GM12878 (cell line): ENCODE data around the gene RPL32. TPM values are rescaled to one million over a fixed set of nuclear protein-coding genes. Genes with fewer than 3 reads are reported as not detected.

Experiments
- ATAC-seq: fragments of 200-7000 bp; cut with Tn5 transposase; 3 replicates; pipeline ENCODE4 v1.9.1; 2020; ENCODE audit warnings: mild to moderate bottlenecking, moderate library complexity
- BruUV-seq: library from RNA; stranded (reverse); fragments of 400-500 nt; replicated peaks from 2 replicates; lab custom pipeline; 2021; lab: Mats Ljungman, UMichigan
- CTCF ChIA-PET: fragments of 300-600 bp; sonication (Branson Sonifier 250); formaldehyde crosslinking; extraction: SDS; loops from one replicate; lab custom pipeline; 2021; ENCODE audit warnings: inconsistent platforms; lab: Yijun Ruan, JAX
- POLR2A ChIA-PET: fragments of 350-600 bp; formaldehyde crosslinking; extraction: SDS; loops from one replicate; lab custom pipeline; 2021; ENCODE audit warnings: inconsistent platforms; lab: Charles Lee
- RAD21 ChIA-PET: fragments of 300-600 bp; sonication (Branson Sonifier 250); formaldehyde crosslinking; loops from one replicate; lab custom pipeline; 2023; ENCODE audit warnings: antibody characterized with exemption; ENCODE audit not compliant: unreplicated experiment; lab: Charles Lee
- SMC1A ChIA-PET: fragments of 300-600 bp; sonication (Branson Sonifier 250); formaldehyde crosslinking; loops from one replicate; lab custom pipeline; 2023; ENCODE audit not compliant: unreplicated experiment, uncharacterized antibody; lab: Charles Lee
- DNase-seq: peaks from one replicate; pipeline ENCODE4 v3.0.0-alpha.2; 2011; ENCODE audit warnings: low read depth, low spot score
- FAIRE-seq: peaks from 3 replicates; lab custom pipeline; 2011; peaks lifted over from hg19 to GRCh38; lab: Jason Lieb, UNC
- H2AFZ ChIP-seq: 2 replicates; pipeline ENCODE4 v1.6.0; 2011; ENCODE audit warnings: low read depth, low read length, control low read depth; ENCODE audit not compliant: control insufficient read depth
- H3K27ac ChIP-seq: 2 replicates; pipeline ENCODE4 v1.5.1; 2011; ENCODE audit warnings: control low read depth; ENCODE audit not compliant: control insufficient read depth, insufficient read depth
- H3K27me3 ChIP-seq, 2 experiments: replicated peaks in 1 of 2; 2 replicates each; pipeline versions ENCODE4 v1.6.0 to v1.6.1; 2011; ENCODE audit warnings: low read length in 1 of 2; ENCODE audit not compliant: control insufficient read depth in 2 of 2, insufficient read depth in 2 of 2
- H3K36me3 ChIP-seq, 2 experiments: 2 replicates each; pipeline ENCODE4 v1.5.1; 2011; ENCODE audit warnings: low read length in 1 of 2; ENCODE audit not compliant: control insufficient read depth in 2 of 2, insufficient read depth in 2 of 2
- H3K4me1 ChIP-seq: 2 replicates; pipeline ENCODE4 v1.6.1; 2011; ENCODE audit warnings: mild to moderate bottlenecking, low read length, moderate library complexity, mixed read lengths; ENCODE audit not compliant: control insufficient read depth, insufficient read depth
- H3K4me2 ChIP-seq: 2 replicates; pipeline ENCODE4 v1.6.0; 2011; ENCODE audit warnings: control low read depth; ENCODE audit not compliant: control insufficient read depth, insufficient read depth
- H3K4me3 ChIP-seq: fragments of 200-600 bp; sonication (generic); 2 replicates; pipeline ENCODE4 v1.5.1; 2016
- H3K79me2 ChIP-seq: 2 replicates; pipeline ENCODE4 v1.6.0; 2011; ENCODE audit warnings: low read length; ENCODE audit not compliant: control insufficient read depth, insufficient read depth
- H3K9ac ChIP-seq: 2 replicates; pipeline ENCODE4 v1.8.0; 2011; ENCODE audit warnings: low read length, control low read depth, mixed read lengths; ENCODE audit not compliant: control insufficient read depth, insufficient read depth
- H3K9me3 ChIP-seq: replicated peaks from 3 replicates; pipeline ENCODE4 v1.5.1; 2011; ENCODE audit warnings: mild to moderate bottlenecking, low read length; ENCODE audit not compliant: control insufficient read depth, insufficient read depth
- H4K20me1 ChIP-seq: 2 replicates; pipeline ENCODE4 v1.6.0; 2011; ENCODE audit not compliant: control insufficient read depth, insufficient read depth
- BRCA1 ChIP-seq: IDR thresholded peaks from 2 replicates; pipeline ENCODE4 v1.6.1; 2011; ENCODE audit warnings: low read depth, low read length, improper control_type of control experiment
- CHD4 ChIP-seq: fragments of 200-600 bp; sonication (generic); IDR thresholded peaks from 2 replicates; pipeline ENCODE4 v1.6.1; 2016; ENCODE audit warnings: mild to moderate bottlenecking
- DPF2 ChIP-seq: fragments of 450-650 bp; IDR thresholded peaks from 2 replicates; pipeline ENCODE4 v1.6.1; 2017; ENCODE audit warnings: mild to moderate bottlenecking
- GATAD2B ChIP-seq: fragments of 450-650 bp; conservative IDR thresholded peaks from 2 replicates; pipeline ENCODE4 v1.6.1; 2017; ENCODE audit warnings: low read depth, mild to moderate bottlenecking, moderate library complexity
- IKZF2 ChIP-seq, 2 experiments: fragments of 450-650 bp; IDR thresholded peaks; 2 replicates each; pipeline ENCODE4 v1.6.1; 2017; ENCODE audit warnings: mild to moderate bottlenecking in 2 of 2, moderate library complexity in 2 of 2
- JUND ChIP-seq: IDR thresholded peaks from 2 replicates; pipeline ENCODE4 v1.6.1; 2012; ENCODE audit warnings: low read depth, mild to moderate bottlenecking, low read length, improper control_type of control experiment, moderate library complexity
- MEF2B ChIP-seq: fragments of 450-650 bp; IDR thresholded peaks from 2 replicates; pipeline ENCODE4 v1.6.1; 2018; ENCODE audit warnings: mild to moderate bottlenecking, moderate library complexity; ENCODE audit not compliant: partially characterized antibody, poor library complexity, severe bottlenecking
- NBN ChIP-seq: fragments of 450-650 bp; IDR thresholded peaks from 2 replicates; pipeline ENCODE4 v1.6.1; 2016
- NFYB ChIP-seq: IDR thresholded peaks from 2 replicates; pipeline ENCODE4 v1.6.1; 2011; ENCODE audit warnings: low read depth, mild to moderate bottlenecking, low read length, improper control_type of control experiment, moderate library complexity; ENCODE audit not compliant: insufficient read depth
- PML ChIP-seq: IDR thresholded peaks from 2 replicates; pipeline ENCODE4 v1.6.1; 2012; ENCODE audit warnings: low read length, inconsistent platforms
- SKIL ChIP-seq: fragments of 450-650 bp; IDR thresholded peaks from 2 replicates; pipeline ENCODE4 v1.6.1; 2017; ENCODE audit warnings: mild to moderate bottlenecking, low read depth, inconsistent platforms; ENCODE audit not compliant: poor library complexity, severe bottlenecking
- SREBF1 ChIP-seq: IDR thresholded peaks from 2 replicates; pipeline ENCODE4 v1.6.1; 2012; ENCODE audit warnings: mild to moderate bottlenecking, low read length
- TCF3 ChIP-seq: IDR thresholded peaks from 2 replicates; pipeline ENCODE4 v1.6.1; 2012; ENCODE audit warnings: low read depth, mild to moderate bottlenecking, low read length, borderline replicate concordance; ENCODE audit not compliant: insufficient read depth
- YBX1 ChIP-seq: fragments of 450-650 bp; IDR thresholded peaks from 2 replicates; pipeline ENCODE4 v1.6.1; 2016; ENCODE audit warnings: antibody characterized with exemption
- YY1 ChIP-seq: IDR thresholded peaks from 2 replicates; pipeline ENCODE4 v1.6.1; 2011; ENCODE audit warnings: low read depth, mild to moderate bottlenecking, low read length
- ZNF274 ChIP-seq: IDR thresholded peaks from one replicate; pipeline ENCODE4 v1.8.0; 2011; ENCODE audit not compliant: insufficient read length, insufficient read depth
- WGBS: methylation state at CpG from one replicate; pipeline ENCODE4 v1.1.6; 2016; ENCODE audit warnings: low lambda C conversion rate; ENCODE audit not compliant: insufficient replicate concordance, insufficient coverage; ENCODE audit errors: missing lambda C conversion rate; 5-methylcytosine and 5-hydroxymethylcytosine counted together
- in situ Hi-C: fragments of 300-500 bp; cut with MboI; formaldehyde crosslinking; loops from 9 replicates; pipeline ENCODE4 v1.14.3; 2018; ENCODE audit warnings: mixed read lengths
- intact Hi-C: fragments of 100-400 bp; cut with micrococcal nuclease; formaldehyde crosslinking; loops from one replicate; pipeline ENCODE4 v1.14.2; 2022; ENCODE audit not compliant: unreplicated experiment
- polyA plus RNA-seq, 11 experiments: library from polyadenylated mRNA; depleted of rRNA in 4 of 11; unstranded in 6 of 11; stranded (reverse) in 5 of 11; fragments of >200 nt; fragmentation: Nextera tagmentation in 4 of 11; fragmentation: Illumina TruSeq in 1 of 11; extraction: Ambion mirVana in 4 of 11; extraction: Trizol in 1 of 11; gene quantifications; 1 replicate in 1 of 11; 2 replicates in 10 of 11; pipeline versions ENCODE4 v1.2.1 to v1.2.3, GENCODE V29; 2011 to 2016; ENCODE audit warnings: inconsistent platforms in 2 of 11, missing spikeins in 2 of 11, low read depth in 1 of 11
- total RNA-seq, 4 experiments: library from RNA; depleted of rRNA in 3 of 4; stranded (reverse); fragments of >200 nt in 3 of 4; fragmentation: Illumina TruSeq in 1 of 4; extraction: Trizol in 1 of 4; gene quantifications; 2 replicates each; pipeline versions ENCODE4 v1.2.1 to v1.2.3, GENCODE V29; 2013 to 2021
- TF ChIP-seq, protein P1 (sequence below): fragments of 450-650 bp; IDR thresholded peaks from 2 replicates; pipeline ENCODE4 v1.6.1; 2016; ENCODE audit warnings: mild to moderate bottlenecking
- TF ChIP-seq, protein P2 (sequence below): fragments of 150-350 bp; IDR thresholded peaks from 2 replicates; pipeline ENCODE4 v1.6.1; 2016; ENCODE audit warnings: low read depth, low read length
- TF ChIP-seq, protein P3 (sequence below): fragments of 450-650 bp; IDR thresholded peaks from 2 replicates; pipeline ENCODE4 v1.6.1; 2017; ENCODE audit warnings: low read depth, mild to moderate bottlenecking, moderate library complexity

RPL32 gene
- total and polyA plus RNA-seq, 10 of the 15 experiments (the other 5 are each of a cell fraction or from before 2014, with no cell fraction given): 1,533 to 5,147 (median 3,350) TPM

DNA sequence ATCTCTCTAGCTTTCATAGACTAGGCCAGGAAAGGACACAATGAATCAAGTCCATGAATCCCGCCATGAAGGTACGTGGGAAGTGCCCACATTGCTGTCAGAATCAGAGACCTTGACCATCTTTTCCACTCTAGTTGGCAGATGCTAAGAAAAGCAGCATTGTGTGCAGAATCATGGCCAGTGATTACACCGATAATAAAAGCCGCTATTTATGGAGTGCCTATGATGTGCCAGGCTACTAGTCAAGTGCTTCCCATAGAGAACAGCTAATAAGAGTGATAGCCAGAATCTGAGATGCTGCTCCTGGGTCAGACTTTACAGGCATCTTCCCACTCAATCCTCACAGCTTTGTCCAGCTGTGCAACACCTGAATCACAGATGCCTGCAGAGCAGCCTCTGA lies 13.2 kb upstream of the RPL32 start:
- intact Hi-C loops (no loop called here), in situ Hi-C loops (no loop called here)
- no peak for TF ChIP-seq PML
- TF ChIP-seq ZNF274: no peak
- no peak for TF ChIP-seq JUND
- TF ChIP-seq IKZF2 (IDR thresholded peaks at IDR 0.05): no peak
- TF ChIP-seq, protein P1, sequence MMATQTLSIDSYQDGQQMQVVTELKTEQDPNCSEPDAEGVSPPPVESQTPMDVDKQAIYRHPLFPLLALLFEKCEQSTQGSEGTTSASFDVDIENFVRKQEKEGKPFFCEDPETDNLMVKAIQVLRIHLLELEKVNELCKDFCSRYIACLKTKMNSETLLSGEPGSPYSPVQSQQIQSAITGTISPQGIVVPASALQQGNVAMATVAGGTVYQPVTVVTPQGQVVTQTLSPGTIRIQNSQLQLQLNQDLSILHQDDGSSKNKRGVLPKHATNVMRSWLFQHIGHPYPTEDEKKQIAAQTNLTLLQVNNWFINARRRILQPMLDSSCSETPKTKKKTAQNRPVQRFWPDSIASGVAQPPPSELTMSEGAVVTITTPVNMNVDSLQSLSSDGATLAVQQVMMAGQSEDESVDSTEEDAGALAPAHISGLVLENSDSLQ: no peak
- TF ChIP-seq BRCA1: no peak
- TF ChIP-seq SKIL: no peak
- TF ChIP-seq, protein P2, sequence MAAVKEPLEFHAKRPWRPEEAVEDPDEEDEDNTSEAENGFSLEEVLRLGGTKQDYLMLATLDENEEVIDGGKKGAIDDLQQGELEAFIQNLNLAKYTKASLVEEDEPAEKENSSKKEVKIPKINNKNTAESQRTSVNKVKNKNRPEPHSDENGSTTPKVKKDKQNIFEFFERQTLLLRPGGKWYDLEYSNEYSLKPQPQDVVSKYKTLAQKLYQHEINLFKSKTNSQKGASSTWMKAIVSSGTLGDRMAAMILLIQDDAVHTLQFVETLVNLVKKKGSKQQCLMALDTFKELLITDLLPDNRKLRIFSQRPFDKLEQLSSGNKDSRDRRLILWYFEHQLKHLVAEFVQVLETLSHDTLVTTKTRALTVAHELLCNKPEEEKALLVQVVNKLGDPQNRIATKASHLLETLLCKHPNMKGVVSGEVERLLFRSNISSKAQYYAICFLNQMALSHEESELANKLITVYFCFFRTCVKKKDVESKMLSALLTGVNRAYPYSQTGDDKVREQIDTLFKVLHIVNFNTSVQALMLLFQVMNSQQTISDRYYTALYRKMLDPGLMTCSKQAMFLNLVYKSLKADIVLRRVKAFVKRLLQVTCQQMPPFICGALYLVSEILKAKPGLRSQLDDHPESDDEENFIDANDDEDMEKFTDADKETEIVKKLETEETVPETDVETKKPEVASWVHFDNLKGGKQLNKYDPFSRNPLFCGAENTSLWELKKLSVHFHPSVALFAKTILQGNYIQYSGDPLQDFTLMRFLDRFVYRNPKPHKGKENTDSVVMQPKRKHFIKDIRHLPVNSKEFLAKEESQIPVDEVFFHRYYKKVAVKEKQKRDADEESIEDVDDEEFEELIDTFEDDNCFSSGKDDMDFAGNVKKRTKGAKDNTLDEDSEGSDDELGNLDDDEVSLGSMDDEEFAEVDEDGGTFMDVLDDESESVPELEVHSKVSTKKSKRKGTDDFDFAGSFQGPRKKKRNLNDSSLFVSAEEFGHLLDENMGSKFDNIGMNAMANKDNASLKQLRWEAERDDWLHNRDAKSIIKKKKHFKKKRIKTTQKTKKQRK: no peak
- no peak for TF ChIP-seq NFYB
- TF ChIP-seq YBX1: no peak
- no peak for TF ChIP-seq CHD4
- TF ChIP-seq, protein P3, sequence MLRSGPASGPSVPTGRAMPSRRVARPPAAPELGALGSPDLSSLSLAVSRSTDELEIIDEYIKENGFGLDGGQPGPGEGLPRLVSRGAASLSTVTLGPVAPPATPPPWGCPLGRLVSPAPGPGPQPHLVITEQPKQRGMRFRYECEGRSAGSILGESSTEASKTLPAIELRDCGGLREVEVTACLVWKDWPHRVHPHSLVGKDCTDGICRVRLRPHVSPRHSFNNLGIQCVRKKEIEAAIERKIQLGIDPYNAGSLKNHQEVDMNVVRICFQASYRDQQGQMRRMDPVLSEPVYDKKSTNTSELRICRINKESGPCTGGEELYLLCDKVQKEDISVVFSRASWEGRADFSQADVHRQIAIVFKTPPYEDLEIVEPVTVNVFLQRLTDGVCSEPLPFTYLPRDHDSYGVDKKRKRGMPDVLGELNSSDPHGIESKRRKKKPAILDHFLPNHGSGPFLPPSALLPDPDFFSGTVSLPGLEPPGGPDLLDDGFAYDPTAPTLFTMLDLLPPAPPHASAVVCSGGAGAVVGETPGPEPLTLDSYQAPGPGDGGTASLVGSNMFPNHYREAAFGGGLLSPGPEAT: no peak
- no peak for TF ChIP-seq GATAD2B
- TF ChIP-seq MEF2B: no peak
- TF ChIP-seq YY1: no peak
- no peak for TF ChIP-seq TCF3
- no peak for TF ChIP-seq SREBF1
- no peak for TF ChIP-seq DPF2
- TF ChIP-seq NBN: no peak

More for the DNA sequence above, 13.2 kb upstream of the RPL32 start:
- Histone ChIP-seq H3K4me3 (no peak overlapping the region), H3K36me3 (no peaks in the 10 kb centered on the region), H3K4me2 (no peak overlapping the region), H3K27me3 (peaks cover 2% of the 10 kb centered on the region in 2 experiments; a peak in 2 of 4 replicates), H3K27ac (no peak overlapping the region), H3K79me2 (no peaks in the 10 kb centered on the region), H3K9me3 (no peaks in the 10 kb centered on the region), H3K4me1 (no peaks in the 10 kb centered on the region), H2AFZ (no peak overlapping the region), H4K20me1 (no peaks in the 10 kb centered on the region), H3K9ac (no peak overlapping the region)
- POLR2A ChIA-PET: no interaction called here
- FAIRE-seq (no peak), DNase-seq (no peak), ATAC-seq (no peak)
- SMC1A ChIA-PET: no interaction called here
- RAD21 ChIA-PET: interaction anchor here (1.3 kb wide), 1 partner anchor 37 kb away, joined by 3 read pairs; no protein-coding TSS in a partner anchor
- BruUV-seq: no TSS peak
- WGBS: 27% methylated on average over 4 of the region's 4 CpGs
- CTCF ChIA-PET: interaction anchor here (1.3 to 2.0 kb wide), 3 partner anchors 13 to 36 kb away, joined by 3 to 12 read pairs (median 6); partner anchors contain the start of gene RPL32
